Cardiac muscle cell (in vitro differentiated cells and primary cell): ENCODE results near the gene CTDSP2. TPM values are rescaled to one million over a fixed set of nuclear protein-coding genes. Genes with fewer than 3 reads are reported as not detected.
A peak's percentile ranks its signal among the peaks of the same experiment; 100 is the strongest.

ENCODE experiments used
- DNase-seq, 2 donors: peaks; one replicate each; pipeline versions ENCODE4 v3.0.0 to v3.0.0-alpha.2; 2010 to 2017; ENCODE audit warnings: low read depth in 1 of 2, low spot score in 1 of 2
- H3K27ac ChIP-seq: fragments of 200-600 bp; sonication (generic); 2 replicates; pipeline ENCODE4 v1.5.1; 2016
- H3K27me3 ChIP-seq: fragments of 200-600 bp; sonication (generic); 2 replicates; pipeline ENCODE4 v1.6.0; 2016; ENCODE audit warnings: control low read depth
- H3K36me3 ChIP-seq: fragments of 200-600 bp; sonication (generic); 2 replicates; pipeline ENCODE4 v1.5.1; 2016; ENCODE audit warnings: control low read depth
- H3K4me1 ChIP-seq: fragments of 200-600 bp; sonication (generic); 2 replicates; pipeline ENCODE4 v1.8.1; 2017; ENCODE audit warnings: low read depth, mild to moderate bottlenecking, mixed run types
- H3K4me3 ChIP-seq: fragments of 200-600 bp; sonication (generic); 2 replicates; pipeline ENCODE4 v1.5.1; 2016; ENCODE audit warnings: mild to moderate bottlenecking
- H3K9me3 ChIP-seq: fragments of 200-600 bp; sonication (generic); 2 replicates; pipeline ENCODE4 v1.5.1; 2017; ENCODE audit warnings: low read depth, mild to moderate bottlenecking, control low read depth
- polyA plus RNA-seq: library from polyadenylated mRNA; unstranded; fragments of >200 nt; fragmentation: Nextera tagmentation; extraction: Ambion mirVana; gene quantifications from 2 replicates; pipeline ENCODE4 v1.2.1, GENCODE V29; 2016
- total RNA-seq: library from RNA; depleted of rRNA; stranded (reverse); fragments of >200 nt; gene quantifications from 2 replicates; pipeline ENCODE4 v1.2.3, GENCODE V29; 2016
- TF ChIP-seq, protein P1 (sequence below): IDR thresholded peaks from 2 replicates; pipeline ENCODE4 v1.5.1; 2012; ENCODE audit warnings: low read depth, mild to moderate bottlenecking, low read length

The CTDSP2 gene
- total and polyA plus RNA-seq, 2 experiments from 2014 or later: 82.9 to 105 TPM

DNA sequence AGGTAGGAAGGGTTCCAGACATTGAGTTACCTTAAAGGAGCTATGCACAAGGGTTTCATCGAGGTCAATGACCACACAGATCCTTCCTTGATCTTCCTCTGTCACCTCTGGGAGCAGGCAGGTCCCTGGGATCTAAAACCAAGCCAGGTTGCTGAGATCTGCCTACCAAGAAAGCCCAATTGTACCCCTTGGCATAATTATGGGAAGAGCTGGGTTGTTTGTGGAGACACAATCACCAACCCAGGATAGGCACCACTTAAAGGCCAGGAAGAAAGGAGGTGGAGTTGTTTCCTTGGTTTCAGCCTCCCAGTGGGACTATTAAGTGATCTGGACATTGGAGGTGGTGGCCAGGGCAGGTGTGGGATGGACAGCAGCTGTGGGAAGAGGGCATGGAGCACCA lies 19.6 kb downstream of the CTDSP2 start:
- Histone ChIP-seq H3K9me3 (no peaks in the 10 kb centered on the region), H3K27ac (no peak overlapping the region), H3K27me3 (no peaks in the 10 kb centered on the region), H3K4me3 (no peak overlapping the region), H3K36me3 (peaks cover 67% of the 10 kb centered on the region), H3K4me1 (peaks cover 5% of the 10 kb centered on the region)
- TF ChIP-seq, protein P1, sequence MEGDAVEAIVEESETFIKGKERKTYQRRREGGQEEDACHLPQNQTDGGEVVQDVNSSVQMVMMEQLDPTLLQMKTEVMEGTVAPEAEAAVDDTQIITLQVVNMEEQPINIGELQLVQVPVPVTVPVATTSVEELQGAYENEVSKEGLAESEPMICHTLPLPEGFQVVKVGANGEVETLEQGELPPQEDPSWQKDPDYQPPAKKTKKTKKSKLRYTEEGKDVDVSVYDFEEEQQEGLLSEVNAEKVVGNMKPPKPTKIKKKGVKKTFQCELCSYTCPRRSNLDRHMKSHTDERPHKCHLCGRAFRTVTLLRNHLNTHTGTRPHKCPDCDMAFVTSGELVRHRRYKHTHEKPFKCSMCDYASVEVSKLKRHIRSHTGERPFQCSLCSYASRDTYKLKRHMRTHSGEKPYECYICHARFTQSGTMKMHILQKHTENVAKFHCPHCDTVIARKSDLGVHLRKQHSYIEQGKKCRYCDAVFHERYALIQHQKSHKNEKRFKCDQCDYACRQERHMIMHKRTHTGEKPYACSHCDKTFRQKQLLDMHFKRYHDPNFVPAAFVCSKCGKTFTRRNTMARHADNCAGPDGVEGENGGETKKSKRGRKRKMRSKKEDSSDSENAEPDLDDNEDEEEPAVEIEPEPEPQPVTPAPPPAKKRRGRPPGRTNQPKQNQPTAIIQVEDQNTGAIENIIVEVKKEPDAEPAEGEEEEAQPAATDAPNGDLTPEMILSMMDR: no peak
- DNase-seq: no peak

DNA sequence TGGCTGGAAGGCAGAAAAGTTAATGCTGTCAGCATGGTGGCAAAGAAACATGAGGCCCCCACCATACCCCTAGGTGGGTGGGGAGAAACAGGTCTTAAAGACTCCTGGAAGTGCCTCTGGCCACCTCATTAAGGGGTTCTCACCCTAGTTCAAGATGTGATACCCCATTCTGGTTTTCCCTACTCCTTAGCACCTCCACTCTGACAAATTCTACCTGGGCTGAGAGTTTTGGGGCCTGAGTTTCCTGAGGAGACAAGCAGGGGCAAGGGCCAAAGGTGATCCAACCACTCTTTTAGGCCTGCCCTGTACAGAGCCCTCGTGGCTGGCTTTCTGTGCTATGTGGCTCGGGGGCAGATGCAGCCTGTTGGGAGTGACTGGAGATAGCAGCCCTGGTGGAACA lies 20.1 kb downstream of the CTDSP2 start:
- no peaks in the 10 kb centered on the region for H3K27me3 ChIP-seq
- H3K9me3 ChIP-seq: no peaks in the 10 kb centered on the region
- H3K27ac ChIP-seq: no peak overlapping the region
- DNase-seq: no peak
- H3K36me3 ChIP-seq: peaks cover 67% of the 10 kb centered on the region
- TF ChIP-seq, protein P1: no peak
- H3K4me3 ChIP-seq: no peak overlapping the region
- no peaks in the 10 kb centered on the region for H3K4me1 ChIP-seq

DNA sequence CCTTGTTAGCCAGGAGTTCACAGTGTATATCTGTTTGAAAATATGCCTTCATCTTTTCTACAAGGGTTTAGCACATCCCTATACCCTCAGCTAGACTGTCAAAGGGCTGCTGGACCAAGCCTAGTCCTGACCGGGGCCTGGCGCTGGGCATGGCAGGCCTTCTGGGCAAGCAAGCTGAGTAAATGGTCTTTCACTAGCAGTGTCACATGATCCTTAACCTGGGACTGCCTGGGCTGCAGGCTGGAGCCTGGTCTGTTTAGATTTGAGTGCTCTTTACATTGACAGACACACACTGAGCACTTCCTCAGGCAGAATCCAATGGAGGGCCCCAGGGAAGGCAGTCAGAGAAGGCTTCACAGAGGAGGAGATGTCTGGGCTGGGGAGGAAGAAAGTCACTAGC lies 21.1 kb downstream of the CTDSP2 start:
- no peak for DNase-seq
- TF ChIP-seq, protein P1: no peak
- peaks cover 69% of the 10 kb centered on the region for H3K36me3 ChIP-seq

DNA sequence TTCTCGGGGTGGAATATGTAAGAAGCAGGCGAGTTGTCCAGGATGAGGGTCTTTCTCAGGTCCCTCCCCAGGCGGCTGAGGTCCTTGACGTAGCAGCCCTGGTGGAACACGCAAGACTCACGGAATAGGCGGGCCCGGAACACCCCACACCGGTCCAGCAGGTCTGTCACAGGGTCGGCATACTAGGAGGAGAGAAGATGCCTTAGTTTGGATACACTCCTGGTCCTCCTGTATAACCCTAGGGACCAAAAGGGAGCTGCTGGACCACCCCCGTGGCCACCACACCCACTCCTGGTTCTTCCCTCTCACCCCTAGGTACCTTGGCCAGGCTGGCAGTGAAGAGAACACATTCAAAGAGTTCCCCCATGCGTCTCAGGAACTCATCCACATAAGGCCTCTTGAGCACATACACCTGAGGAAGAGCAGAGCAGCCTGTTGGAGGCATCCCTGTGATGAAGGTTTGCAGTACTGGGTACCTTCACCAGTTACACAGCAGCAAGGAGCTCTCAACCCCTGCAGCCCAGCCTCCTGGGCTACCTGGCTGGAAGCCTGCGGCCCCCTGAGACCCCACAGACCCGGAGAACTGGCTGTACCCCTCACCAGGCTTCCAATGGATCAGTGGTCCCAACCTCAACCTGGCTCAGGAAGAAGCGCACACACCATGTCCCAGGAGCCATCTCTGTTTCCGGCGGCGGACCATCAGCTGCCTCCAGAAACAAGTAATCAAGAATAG lies 22.5 kb downstream of the CTDSP2 start:
- DNase-seq: no peak
- no peak overlapping the region for H3K4me3 ChIP-seq
- H3K27ac ChIP-seq: peak overlapping the region; percentile 9
- no peaks in the 10 kb centered on the region for H3K4me1 ChIP-seq
- H3K27me3 ChIP-seq: no peaks in the 10 kb centered on the region
- TF ChIP-seq, protein P1: no peak
- H3K36me3 ChIP-seq: peaks cover 71% of the 10 kb centered on the region
- no peaks in the 10 kb centered on the region for H3K9me3 ChIP-seq

More for the DNA sequence above, 21.1 kb downstream of the CTDSP2 start:
- Histone ChIP-seq H3K4me3 (no peak overlapping the region), H3K27me3 (no peaks in the 10 kb centered on the region), H3K4me1 (no peaks in the 10 kb centered on the region), H3K9me3 (no peaks in the 10 kb centered on the region), H3K27ac (no peak overlapping the region)

DNA sequence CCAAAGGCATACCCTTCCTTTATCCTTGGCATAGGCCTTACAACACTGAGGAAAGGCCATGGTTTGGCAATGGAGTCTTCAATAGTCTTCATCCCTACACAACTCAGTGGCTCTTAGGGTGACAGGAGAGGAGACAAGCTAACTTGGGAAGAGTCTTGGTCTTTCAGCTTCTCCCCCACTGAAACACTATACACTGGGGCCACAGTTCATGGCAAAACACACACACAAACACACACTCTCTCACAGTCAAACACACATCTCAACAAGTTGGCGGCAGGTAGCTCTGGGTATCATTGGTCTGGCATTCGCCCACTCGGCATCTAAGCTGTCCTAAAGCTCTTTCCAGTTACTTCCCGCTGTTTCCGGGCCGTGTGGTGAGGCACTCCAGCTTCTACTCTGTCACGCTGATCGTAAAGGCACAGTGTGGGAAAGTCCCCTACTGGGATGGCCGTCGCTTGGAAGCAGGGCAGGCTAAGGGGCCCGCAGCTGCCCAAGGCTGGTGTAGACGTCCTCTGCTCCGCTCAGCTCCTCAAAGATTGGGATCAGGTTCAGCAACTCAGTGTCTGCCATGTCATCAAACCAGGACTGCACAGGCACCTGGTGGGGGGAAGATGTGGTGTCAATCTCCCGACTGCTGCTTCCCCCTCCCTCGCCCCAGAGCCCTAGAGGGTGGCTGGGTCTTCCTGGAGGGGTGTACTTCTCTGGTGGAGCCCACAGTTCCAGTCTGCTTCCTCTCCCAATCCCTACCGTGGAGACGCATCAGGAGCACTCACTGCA lies 23.2 kb downstream of the CTDSP2 start:
- Histone ChIP-seq H3K27me3 (no peaks in the 10 kb centered on the region), H3K36me3 (peaks cover 67% of the 10 kb centered on the region), H3K4me3 (no peak overlapping the region), H3K9me3 (no peaks in the 10 kb centered on the region), H3K4me1 (no peaks in the 10 kb centered on the region), H3K27ac (no peak overlapping the region)
- TF ChIP-seq, protein P1: no peak
- DNase-seq: no peak
